MM.1S (cell line): ENCODE results near the gene HLA-E.
"Not testable (repeated sequence)": the region's sequence is repeated elsewhere in the genome, so short reads cannot be mapped to it uniquely, and the experiment has no call there.

Source experiments
- DNase-seq: peaks from one replicate; pipeline ENCODE4 v3.0.0-alpha.2; 2015
- H2AFZ ChIP-seq: fragments of 300-600 bp; sonication (generic); 2 replicates; pipeline ENCODE4 v1.6.0; 2016; ENCODE audit warnings: antibody characterized with exemption, low read length
- H3F3A ChIP-seq: fragments of 300-600 bp; sonication (generic); 2 replicates; pipeline ENCODE4 v1.6.1; 2016; ENCODE audit warnings: mild to moderate bottlenecking, antibody characterized with exemption, low read length, moderate library complexity, mixed read lengths; ENCODE audit not compliant: insufficient read depth
- H3K27ac ChIP-seq: fragments of 300-600 bp; sonication (generic); 2 replicates; pipeline ENCODE4 v1.5.1; 2016; ENCODE audit warnings: mild to moderate bottlenecking, low read length
- H3K27me3 ChIP-seq: fragments of 300-600 bp; sonication (generic); replicated peaks from 2 replicates; pipeline ENCODE4 v1.6.0; 2016; ENCODE audit warnings: low read length; ENCODE audit not compliant: insufficient read depth
- H3K36me3 ChIP-seq: fragments of 300-600 bp; sonication (generic); replicated peaks from 2 replicates; pipeline ENCODE4 v1.6.1; 2016; ENCODE audit warnings: mild to moderate bottlenecking, low read length, mixed read lengths; ENCODE audit not compliant: insufficient read depth
- H3K4me1 ChIP-seq: fragments of 300-600 bp; sonication (generic); 2 replicates; pipeline ENCODE4 v1.6.1; 2016; ENCODE audit warnings: low read length, mixed read lengths
- H3K4me2 ChIP-seq: fragments of 300-600 bp; sonication (generic); 2 replicates; pipeline ENCODE4 v1.6.0; 2016; ENCODE audit warnings: low read depth, low read length
- H3K4me3 ChIP-seq: fragments of 300-600 bp; sonication (generic); 2 replicates; pipeline ENCODE4 v1.5.1; 2016; ENCODE audit warnings: low read length, mixed read lengths
- H3K79me2 ChIP-seq: fragments of 300-600 bp; sonication (generic); 2 replicates; pipeline ENCODE4 v1.6.1; 2016; ENCODE audit warnings: mixed run types, low read length, mixed read lengths
- H3K9ac ChIP-seq: fragments of 300-600 bp; sonication (generic); 2 replicates; pipeline ENCODE4 v1.6.1; 2016; ENCODE audit warnings: low read length, mixed read lengths
- H3K9me2 ChIP-seq: fragments of 300-600 bp; sonication (generic); replicated peaks from 2 replicates; pipeline ENCODE4 v1.6.1; 2016; ENCODE audit warnings: mild to moderate bottlenecking, low read length, mixed read lengths; ENCODE audit not compliant: insufficient read depth
- H3K9me3 ChIP-seq: fragments of 300-600 bp; sonication (generic); replicated peaks from 2 replicates; pipeline ENCODE4 v1.6.1; 2016; ENCODE audit warnings: mild to moderate bottlenecking, low read length, mixed read lengths; ENCODE audit not compliant: insufficient read depth
- H4K20me1 ChIP-seq: fragments of 300-600 bp; sonication (generic); 2 replicates; pipeline ENCODE4 v1.6.1; 2016; ENCODE audit warnings: mild to moderate bottlenecking, low read length, moderate library complexity, mixed read lengths; ENCODE audit not compliant: insufficient read depth
- EZH2 ChIP-seq: fragments of 300-600 bp; sonication (generic); optimal IDR thresholded peaks from 2 replicates; pipeline ENCODE3; 2017; ENCODE audit warnings: low read depth, mild to moderate bottlenecking, antibody characterized with exemption, low read length, mixed read lengths
- EZH2phosphoT487 ChIP-seq: fragments of 300-600 bp; sonication (generic); IDR thresholded peaks from 2 replicates; pipeline ENCODE4 v1.6.1; 2018; ENCODE audit warnings: antibody characterized with exemption, low read length
- TF ChIP-seq, protein P1 (sequence below): fragments of 300-600 bp; sonication (generic); IDR thresholded peaks from 2 replicates; pipeline ENCODE4 v1.5.1; 2016; ENCODE audit warnings: antibody characterized with exemption, low read length, mixed read lengths

Gene HLA-E

DNA sequence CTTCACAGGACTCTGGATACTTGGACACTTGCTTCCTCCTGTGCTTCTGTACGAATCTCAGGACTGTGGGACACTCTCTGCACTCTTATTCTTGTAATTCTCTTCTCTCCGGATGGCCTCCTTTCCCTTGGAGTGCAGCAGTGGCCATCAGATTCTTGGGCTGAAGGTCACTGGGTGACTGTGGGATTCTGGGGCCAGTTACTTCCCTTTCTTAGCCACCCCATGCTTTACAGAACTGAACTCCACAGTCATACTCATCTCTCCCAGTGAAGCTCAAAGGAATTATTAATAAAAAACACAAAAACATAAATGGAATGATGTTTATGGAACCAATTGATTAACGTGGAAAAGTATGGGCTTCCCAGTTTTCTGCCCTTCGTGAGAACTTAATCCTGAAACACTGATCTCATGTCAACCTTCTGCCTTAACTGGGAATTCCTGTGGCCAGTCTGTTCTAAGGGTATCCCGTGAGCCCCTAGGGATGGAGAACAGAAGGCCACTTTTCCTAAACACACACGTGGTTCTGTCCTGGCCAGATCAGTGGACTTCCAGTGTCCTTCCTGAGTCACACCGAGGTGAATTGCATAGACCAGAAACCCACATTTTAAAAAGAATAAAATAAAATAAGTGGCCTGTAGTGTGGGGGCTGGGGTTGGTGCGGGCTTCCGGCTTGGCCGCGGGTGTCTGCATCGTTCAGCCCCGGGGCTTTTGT is 23.6 kb upstream of the HLA-E start:
- Histone ChIP-seq H3K9me2 (no peaks in the 10 kb centered on the region), H3K27me3 (peaks cover 96% of the 10 kb centered on the region), H3K4me3 (peak overlapping the region; percentile 65; the same call in 1 of the 2 replicates), H3F3A (peaks cover 10% of the 10 kb centered on the region), H3K36me3 (no peaks in the 10 kb centered on the region), H4K20me1 (peaks cover 3% of the 10 kb centered on the region; the same call in 1 of the 2 replicates), H3K9ac (no peak overlapping the region), H3K79me2 (no peaks in the 10 kb centered on the region), H3K4me2 (peak overlapping the region; percentile 98), H3K27ac (no peak overlapping the region), H3K9me3 (no peaks in the 10 kb centered on the region), H2AFZ (no peak overlapping the region), H3K4me1 (peaks cover 20% of the 10 kb centered on the region)
- TF ChIP-seq, protein P1, sequence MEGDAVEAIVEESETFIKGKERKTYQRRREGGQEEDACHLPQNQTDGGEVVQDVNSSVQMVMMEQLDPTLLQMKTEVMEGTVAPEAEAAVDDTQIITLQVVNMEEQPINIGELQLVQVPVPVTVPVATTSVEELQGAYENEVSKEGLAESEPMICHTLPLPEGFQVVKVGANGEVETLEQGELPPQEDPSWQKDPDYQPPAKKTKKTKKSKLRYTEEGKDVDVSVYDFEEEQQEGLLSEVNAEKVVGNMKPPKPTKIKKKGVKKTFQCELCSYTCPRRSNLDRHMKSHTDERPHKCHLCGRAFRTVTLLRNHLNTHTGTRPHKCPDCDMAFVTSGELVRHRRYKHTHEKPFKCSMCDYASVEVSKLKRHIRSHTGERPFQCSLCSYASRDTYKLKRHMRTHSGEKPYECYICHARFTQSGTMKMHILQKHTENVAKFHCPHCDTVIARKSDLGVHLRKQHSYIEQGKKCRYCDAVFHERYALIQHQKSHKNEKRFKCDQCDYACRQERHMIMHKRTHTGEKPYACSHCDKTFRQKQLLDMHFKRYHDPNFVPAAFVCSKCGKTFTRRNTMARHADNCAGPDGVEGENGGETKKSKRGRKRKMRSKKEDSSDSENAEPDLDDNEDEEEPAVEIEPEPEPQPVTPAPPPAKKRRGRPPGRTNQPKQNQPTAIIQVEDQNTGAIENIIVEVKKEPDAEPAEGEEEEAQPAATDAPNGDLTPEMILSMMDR: no peak
- TF ChIP-seq EZH2phosphoT487: no peak
- TF ChIP-seq EZH2: no peak
- DNase-seq: no peak

DNA sequence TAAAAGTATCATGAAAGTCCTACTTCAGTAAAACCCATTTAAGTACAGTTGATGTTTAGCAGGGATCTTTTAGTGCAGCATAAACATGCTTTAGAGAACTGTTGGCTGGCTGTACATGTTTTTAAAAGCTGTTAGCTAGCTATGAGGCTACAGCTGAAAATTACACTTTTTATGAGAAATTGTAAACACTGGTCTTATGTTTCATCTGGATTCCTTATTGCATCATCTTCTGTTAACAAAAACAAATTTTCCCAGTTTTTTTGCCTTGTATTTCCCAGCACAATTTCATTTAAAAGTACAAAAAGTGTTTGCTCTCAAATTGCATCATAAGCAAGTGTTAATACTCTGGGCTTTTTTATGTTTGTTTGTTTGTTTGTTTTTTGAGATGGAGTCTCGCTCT is 18.3 kb upstream of the HLA-E start:
- no peaks in the 10 kb centered on the region for H3K79me2 ChIP-seq
- H2AFZ ChIP-seq: no peak overlapping the region
- no peaks in the 10 kb centered on the region for H3F3A ChIP-seq
- H3K9me2 ChIP-seq: no peaks in the 10 kb centered on the region
- H3K9ac ChIP-seq: no peak overlapping the region
- no peak overlapping the region for H3K4me3 ChIP-seq
- peaks cover 2% of the 10 kb centered on the region; the same call in 1 of the 2 replicates for H3K4me1 ChIP-seq
- no peak overlapping the region for H3K4me2 ChIP-seq
- H3K27me3 ChIP-seq: peaks cover 79% of the 10 kb centered on the region
- H4K20me1 ChIP-seq: no peaks in the 10 kb centered on the region
- DNase-seq: no peak
- H3K27ac ChIP-seq: no peak overlapping the region
- TF ChIP-seq, protein P1: no peak
- no peaks in the 10 kb centered on the region for H3K36me3 ChIP-seq
- no peaks in the 10 kb centered on the region for H3K9me3 ChIP-seq

DNA sequence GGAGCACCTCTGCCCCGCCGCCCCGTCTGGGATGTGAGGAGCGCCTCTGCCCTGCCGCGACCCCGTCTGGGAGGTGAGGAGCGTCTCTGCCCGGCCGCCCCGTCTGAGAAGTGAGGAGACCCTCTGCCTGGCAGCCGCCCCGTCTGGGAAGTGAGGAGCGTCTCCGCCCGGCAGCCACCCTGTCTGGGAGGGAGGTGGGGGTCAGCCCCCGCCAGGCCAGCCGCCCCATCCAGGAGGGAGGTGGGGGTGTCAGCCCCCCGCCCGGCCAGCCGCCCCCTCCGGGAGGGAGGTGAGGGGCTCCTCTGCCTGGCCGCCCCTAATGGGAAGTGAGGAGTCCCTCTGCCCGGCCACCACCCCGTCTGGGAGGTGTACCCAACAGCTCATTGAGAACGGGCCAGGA is 14.2 kb upstream of the HLA-E start:
- H3K9me2 ChIP-seq, H3K9me3 ChIP-seq, H3K36me3 ChIP-seq, H3K4me1 ChIP-seq, H3K9ac ChIP-seq, H3F3A ChIP-seq, H3K4me2 ChIP-seq, H4K20me1 ChIP-seq, H2AFZ ChIP-seq, DNase-seq, H3K79me2 ChIP-seq, H3K4me3 ChIP-seq, H3K27ac ChIP-seq: not testable (repeated sequence)
- H3K27me3 ChIP-seq: peaks cover 83% of the 10 kb centered on the region

DNA sequence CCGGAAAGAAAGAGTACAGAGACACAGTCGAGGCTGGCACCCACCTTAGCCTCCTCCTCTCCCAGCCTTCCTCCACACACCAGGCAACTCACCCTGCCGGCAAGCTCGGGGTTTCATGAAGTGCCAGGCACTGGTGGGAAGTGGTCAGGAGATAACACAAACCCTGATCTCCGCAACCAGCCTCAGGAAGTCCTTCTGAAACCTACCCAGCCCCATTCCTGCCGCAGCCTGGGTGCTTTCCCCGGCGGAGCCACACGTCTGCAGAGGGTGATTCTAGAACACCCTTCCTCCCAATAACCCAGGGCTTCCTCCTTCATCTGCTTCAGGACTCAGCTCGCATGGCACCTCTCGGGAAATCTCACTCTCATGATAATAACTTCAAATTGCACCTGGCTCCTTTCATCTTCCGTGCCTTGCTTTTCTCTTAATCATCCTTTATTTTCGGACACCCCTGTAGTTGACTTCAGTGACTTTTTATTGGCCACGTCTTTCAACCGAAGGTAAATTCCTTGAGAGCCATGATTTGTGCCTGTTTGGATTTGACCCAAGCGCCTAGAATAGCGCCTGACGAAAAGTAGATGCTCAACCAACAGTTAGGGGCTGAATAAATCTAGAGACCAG is 8.7 kb upstream of the HLA-E start:
- Histone ChIP-seq H3K9me3 (no peaks in the 10 kb centered on the region), H3K79me2 (no peaks in the 10 kb centered on the region), H3F3A (peaks cover 9% of the 10 kb centered on the region; the same call in 1 of the 2 replicates), H3K27me3 (peaks cover 62% of the 10 kb centered on the region), H2AFZ (no peak overlapping the region), H3K4me2 (peak overlapping the region; percentile 35), H4K20me1 (no peaks in the 10 kb centered on the region), H3K36me3 (no peaks in the 10 kb centered on the region), H3K9ac (no peak overlapping the region), H3K9me2 (no peaks in the 10 kb centered on the region), H3K27ac (no peak overlapping the region), H3K4me1 (peaks cover 20% of the 10 kb centered on the region), H3K4me3 (no peak overlapping the region; the same call in 1 of the 2 replicates)
- TF ChIP-seq, protein P1: no peak
- TF ChIP-seq EZH2 (no peak), EZH2phosphoT487 (no peak)
- peak; percentile 61 for DNase-seq
